ENCODE data around the gene AUTS2. TPM values are rescaled to one million over a fixed set of nuclear protein-coding genes. Genes with fewer than 3 reads are reported as not detected.

The AUTS2 gene
- total RNA-seq, 1 donor from 2014 or later, result 94.1 TPM

DNA sequence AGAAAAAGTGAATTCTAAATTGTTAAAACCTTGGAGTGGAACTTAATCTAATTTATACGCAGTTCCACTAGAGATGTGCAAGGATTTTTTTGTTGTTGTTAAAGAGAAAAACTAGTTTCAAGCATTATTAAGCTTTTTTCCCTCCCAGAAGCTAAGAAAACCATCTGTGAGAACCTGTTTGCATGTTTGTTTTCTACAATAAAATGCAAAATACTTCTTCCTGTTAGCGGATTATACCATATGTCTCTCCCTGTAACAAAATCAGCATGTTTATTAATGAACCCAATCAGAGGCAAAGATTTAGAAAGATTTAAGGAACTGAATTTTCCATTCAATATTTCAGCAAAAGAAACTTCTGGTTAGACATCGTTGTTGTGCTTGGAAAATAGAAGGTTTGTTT, 953.9 kb downstream of the AUTS2 start:
- Mint-ChIP-seq H3K9me3 (peaks cover 16% of the 10 kb centered on the region), H3K4me1 (ENCODE audit: unreplicated experiment) (no peaks in the 10 kb centered on the region), H3K27ac (no peak overlapping the region), H3K4me3 (no peak overlapping the region), H3K36me3 (peaks cover 6% of the 10 kb centered on the region), H3K27me3 (peaks cover 8% of the 10 kb centered on the region)
- TF ChIP-seq, protein P1, sequence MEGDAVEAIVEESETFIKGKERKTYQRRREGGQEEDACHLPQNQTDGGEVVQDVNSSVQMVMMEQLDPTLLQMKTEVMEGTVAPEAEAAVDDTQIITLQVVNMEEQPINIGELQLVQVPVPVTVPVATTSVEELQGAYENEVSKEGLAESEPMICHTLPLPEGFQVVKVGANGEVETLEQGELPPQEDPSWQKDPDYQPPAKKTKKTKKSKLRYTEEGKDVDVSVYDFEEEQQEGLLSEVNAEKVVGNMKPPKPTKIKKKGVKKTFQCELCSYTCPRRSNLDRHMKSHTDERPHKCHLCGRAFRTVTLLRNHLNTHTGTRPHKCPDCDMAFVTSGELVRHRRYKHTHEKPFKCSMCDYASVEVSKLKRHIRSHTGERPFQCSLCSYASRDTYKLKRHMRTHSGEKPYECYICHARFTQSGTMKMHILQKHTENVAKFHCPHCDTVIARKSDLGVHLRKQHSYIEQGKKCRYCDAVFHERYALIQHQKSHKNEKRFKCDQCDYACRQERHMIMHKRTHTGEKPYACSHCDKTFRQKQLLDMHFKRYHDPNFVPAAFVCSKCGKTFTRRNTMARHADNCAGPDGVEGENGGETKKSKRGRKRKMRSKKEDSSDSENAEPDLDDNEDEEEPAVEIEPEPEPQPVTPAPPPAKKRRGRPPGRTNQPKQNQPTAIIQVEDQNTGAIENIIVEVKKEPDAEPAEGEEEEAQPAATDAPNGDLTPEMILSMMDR (conservative IDR thresholded peaks at IDR 0.05), result no peak
- DNase-seq (ENCODE audit: extremely low spot score, unreplicated experiment), result no peak

DNA sequence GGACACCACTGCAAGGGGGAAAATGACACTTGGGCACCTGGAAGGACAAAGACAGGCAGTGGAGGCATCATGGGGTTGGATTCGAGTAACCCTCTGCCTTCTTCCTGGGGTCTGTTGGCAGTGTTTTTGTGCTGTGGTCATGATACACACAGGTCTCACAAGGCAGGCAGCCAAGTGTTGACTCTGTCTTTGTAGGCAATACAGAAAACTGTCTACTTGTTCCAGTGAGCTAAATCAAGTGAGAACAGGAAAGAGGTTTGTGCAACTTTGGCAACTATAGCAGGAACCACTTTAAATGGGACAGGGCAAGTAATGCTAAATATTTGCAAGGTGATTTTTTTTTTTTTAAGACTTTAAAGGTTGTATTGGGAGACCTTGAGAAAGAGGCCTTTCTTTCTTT, 955.1 kb downstream of the AUTS2 start:
- no peaks in the 10 kb centered on the region for H3K4me1 Mint-ChIP-seq (ENCODE audit: unreplicated experiment)
- TF ChIP-seq, protein P1 (conservative IDR thresholded peaks at IDR 0.05), result no peak
- H3K27me3 Mint-ChIP-seq, result peaks cover 10% of the 10 kb centered on the region
- DNase-seq (ENCODE audit: extremely low spot score, unreplicated experiment), result no peak
- peaks cover 16% of the 10 kb centered on the region for H3K9me3 Mint-ChIP-seq
- H3K27ac Mint-ChIP-seq, result no peak overlapping the region
- no peak overlapping the region for H3K4me3 Mint-ChIP-seq
- peaks cover 7% of the 10 kb centered on the region for H3K36me3 Mint-ChIP-seq

DNA sequence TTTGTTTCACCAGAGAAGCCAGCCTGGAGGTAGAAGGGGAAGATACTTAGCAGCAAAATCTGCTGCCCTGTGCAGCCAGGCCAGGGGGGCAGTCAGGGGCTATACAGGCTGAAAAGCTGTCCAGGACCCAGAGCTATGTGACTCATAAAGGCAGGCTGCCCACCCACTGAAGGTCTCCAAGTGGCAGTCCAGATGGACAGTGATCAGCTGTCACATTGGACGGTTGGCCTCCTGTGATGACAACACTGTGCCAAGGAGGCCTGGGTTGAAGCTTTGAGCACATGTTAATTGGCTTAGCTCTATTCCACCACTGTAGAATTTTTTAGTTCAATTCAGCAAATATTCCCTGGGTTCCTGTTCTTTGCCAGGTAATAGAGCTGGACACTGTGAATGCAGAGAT, 956.4 kb downstream of the AUTS2 start:
- no peak for DNase-seq (ENCODE audit: extremely low spot score, unreplicated experiment)
- Mint-ChIP-seq H3K9me3 (peaks cover 18% of the 10 kb centered on the region), H3K4me1 (ENCODE audit: unreplicated experiment) (no peaks in the 10 kb centered on the region), H3K27me3 (peaks cover 10% of the 10 kb centered on the region), H3K4me3 (no peak overlapping the region), H3K36me3 (peaks cover 15% of the 10 kb centered on the region), H3K27ac (no peak overlapping the region)
- TF ChIP-seq, protein P1 (conservative IDR thresholded peaks at IDR 0.05), result no peak

DNA sequence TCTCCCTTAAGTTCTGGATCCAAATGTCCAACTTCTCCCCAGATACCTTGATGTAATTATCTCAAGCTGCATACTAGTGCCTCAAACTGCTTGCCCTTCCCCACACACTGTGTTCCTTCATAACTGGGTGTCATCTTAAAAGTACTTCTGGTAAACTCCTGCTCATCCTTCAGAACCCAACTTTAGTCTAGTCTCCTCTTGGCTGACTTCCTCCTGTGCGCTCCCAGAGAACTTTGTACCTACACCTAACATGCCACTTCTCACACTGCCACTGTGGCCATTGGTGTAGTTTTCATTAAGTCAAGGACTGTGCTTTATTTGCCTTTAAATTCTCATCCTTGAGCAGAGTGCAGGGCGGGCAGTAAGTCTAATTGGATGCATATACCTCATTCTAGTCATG, 958.5 kb downstream of the AUTS2 start:
- Mint-ChIP-seq H3K4me1 (ENCODE audit: unreplicated experiment) (no peaks in the 10 kb centered on the region), H3K27me3 (peaks cover 16% of the 10 kb centered on the region), H3K4me3 (no peak overlapping the region), H3K27ac (no peak overlapping the region), H3K36me3 (peaks cover 18% of the 10 kb centered on the region), H3K9me3 (peaks cover 17% of the 10 kb centered on the region)
- TF ChIP-seq, protein P1 (conservative IDR thresholded peaks at IDR 0.05), result no peak
- no peak for DNase-seq (ENCODE audit: extremely low spot score, unreplicated experiment)

DNA sequence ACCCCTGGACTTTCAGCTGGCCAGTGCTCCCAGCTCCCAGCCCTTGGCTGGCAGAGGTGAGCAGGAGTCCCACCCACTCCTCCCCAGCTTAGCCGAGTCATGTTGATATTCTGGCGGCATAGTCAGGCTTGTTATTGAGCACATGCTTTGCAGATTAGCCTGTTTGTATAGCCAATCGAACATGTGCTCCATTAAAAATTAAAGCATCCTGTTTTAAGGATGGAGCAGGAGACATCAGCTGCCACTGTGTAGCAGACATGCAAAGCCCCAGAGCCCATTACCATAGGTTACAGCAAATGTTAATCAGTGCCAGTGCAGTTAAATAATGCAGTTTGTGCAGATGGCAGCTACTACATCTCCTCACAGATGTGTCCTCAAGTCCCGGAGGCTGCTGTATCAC, 959.1 kb downstream of the AUTS2 start:
- peaks cover 18% of the 10 kb centered on the region for H3K36me3 Mint-ChIP-seq
- peaks cover 17% of the 10 kb centered on the region for H3K9me3 Mint-ChIP-seq
- no peak for DNase-seq (ENCODE audit: extremely low spot score, unreplicated experiment)
- H3K27ac Mint-ChIP-seq, result no peak overlapping the region
- TF ChIP-seq, protein P1 (conservative IDR thresholded peaks at IDR 0.05), result no peak
- H3K4me1 Mint-ChIP-seq (ENCODE audit: unreplicated experiment), result no peaks in the 10 kb centered on the region
- H3K4me3 Mint-ChIP-seq, result no peak overlapping the region
- H3K27me3 Mint-ChIP-seq, result peaks cover 20% of the 10 kb centered on the region

DNA sequence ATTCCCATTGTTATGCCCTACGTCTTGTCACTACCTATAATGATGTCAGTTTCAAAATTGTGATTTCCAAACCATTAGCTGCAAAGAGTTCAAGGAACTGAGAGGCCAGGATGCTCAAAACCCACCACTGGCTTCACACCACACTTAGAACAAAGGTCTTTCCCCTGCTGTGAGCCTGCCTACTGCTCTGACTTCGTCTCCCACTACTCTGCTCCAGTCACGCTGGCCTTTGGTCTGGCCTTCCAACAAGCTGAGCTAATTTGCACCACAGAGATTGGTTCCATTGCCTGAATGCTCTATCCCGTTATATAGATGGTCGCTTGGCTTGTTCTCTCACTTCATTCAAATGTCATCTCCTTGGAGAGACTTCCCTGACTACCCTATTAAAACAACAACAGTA, 961.5 kb downstream of the AUTS2 start:
- no peak overlapping the region for H3K27ac Mint-ChIP-seq
- no peaks in the 10 kb centered on the region for H3K4me1 Mint-ChIP-seq (ENCODE audit: unreplicated experiment)
- H3K4me3 Mint-ChIP-seq, result no peak overlapping the region
- TF ChIP-seq, protein P1 (conservative IDR thresholded peaks at IDR 0.05), result no peak
- no peak for DNase-seq (ENCODE audit: extremely low spot score, unreplicated experiment)
- H3K36me3 Mint-ChIP-seq, result peaks cover 18% of the 10 kb centered on the region
- peaks cover 17% of the 10 kb centered on the region for H3K9me3 Mint-ChIP-seq
- peaks cover 26% of the 10 kb centered on the region for H3K27me3 Mint-ChIP-seq
